PC-3 (cell line): Measurements from ENCODE around the gene CHST3. TPM values are rescaled to one million over a fixed set of nuclear protein-coding genes. Genes with fewer than 3 reads are reported as not detected.

Experiments
- ATAC-seq: fragments of 200-7000 bp; cut with Tn5 transposase; 2 replicates; pipeline ENCODE4 v1.9.1; 2020; ENCODE audit warnings: mild to moderate bottlenecking, moderate library complexity
- BruUV-seq: library from RNA; stranded (reverse); fragments of 400-500 nt; replicated peaks from 2 replicates; lab custom pipeline; 2021; lab: Mats Ljungman, UMichigan
- CTCF ChIA-PET: fragments of 300-600 bp; sonication (Branson Sonifier 250); formaldehyde crosslinking; loops from one replicate; lab custom pipeline; 2022; ENCODE audit warnings: antibody characterized with exemption; lab: Charles Lee
- POLR2A ChIA-PET: fragments of 300-600 bp; sonication (Branson Sonifier 250); formaldehyde crosslinking; loops from one replicate; lab custom pipeline; 2022; ENCODE audit warnings: antibody characterized with exemption; ENCODE audit not compliant: unreplicated experiment; lab: Charles Lee
- DNase-seq: peaks from one replicate; pipeline ENCODE4 v3.0.0-alpha.2; 2015
- H2AFZ ChIP-seq: fragments of 300-600 bp; sonication (generic); 2 replicates; pipeline ENCODE4 v1.6.0; 2016; ENCODE audit warnings: antibody characterized with exemption, low read length
- H3F3A ChIP-seq: fragments of 300-600 bp; sonication (generic); one replicate; pipeline ENCODE4 v1.6.0; 2017; ENCODE audit warnings: antibody characterized with exemption, low read length, control low read depth, mild to moderate bottlenecking; ENCODE audit not compliant: unreplicated experiment
- H3K27ac ChIP-seq: fragments of 300-600 bp; sonication (generic); 2 replicates; pipeline ENCODE4 v1.5.1; 2016; ENCODE audit warnings: mild to moderate bottlenecking, low read length
- H3K27me3 ChIP-seq: fragments of 300-600 bp; sonication (generic); 2 replicates; pipeline ENCODE4 v1.6.1; 2016; ENCODE audit warnings: low read length, mixed read lengths
- H3K36me3 ChIP-seq: fragments of 300-600 bp; sonication (generic); 2 replicates; pipeline ENCODE4 v1.6.1; 2016; ENCODE audit warnings: low read depth, mixed run types, low read length, mixed read lengths
- H3K4me1 ChIP-seq: fragments of 300-600 bp; sonication (generic); 2 replicates; pipeline ENCODE4 v1.5.1; 2016; ENCODE audit warnings: low read length; ENCODE audit not compliant: insufficient read depth
- H3K4me2 ChIP-seq: fragments of 300-600 bp; sonication (generic); 2 replicates; pipeline ENCODE4 v1.6.0; 2016; ENCODE audit warnings: low read length
- H3K4me3 ChIP-seq: fragments of 300-600 bp; sonication (generic); 2 replicates; pipeline ENCODE4 v1.5.1; 2016; ENCODE audit warnings: mild to moderate bottlenecking, low read length, mixed read lengths
- H3K79me2 ChIP-seq: fragments of 300-600 bp; sonication (generic); 2 replicates; pipeline ENCODE4 v1.6.1; 2017; ENCODE audit warnings: low read length, mixed read lengths
- H3K9ac ChIP-seq: fragments of 300-600 bp; sonication (generic); 2 replicates; pipeline ENCODE4 v1.6.0; 2016; ENCODE audit warnings: mild to moderate bottlenecking, low read length
- H3K9me2 ChIP-seq: fragments of 300-600 bp; sonication (generic); replicated peaks from 2 replicates; pipeline ENCODE4 v1.6.1; 2016; ENCODE audit warnings: mixed run types, low read length, mixed read lengths
- H3K9me3 ChIP-seq: fragments of 300-600 bp; sonication (generic); 2 replicates; pipeline ENCODE4 v1.6.1; 2016; ENCODE audit warnings: low read length, mixed read lengths
- H4K20me1 ChIP-seq: fragments of 300-600 bp; sonication (generic); 2 replicates; pipeline ENCODE4 v1.6.1; 2016; ENCODE audit warnings: low read length, mixed read lengths
- EZH2 ChIP-seq: fragments of 300-600 bp; sonication (generic); IDR thresholded peaks from one replicate; pipeline ENCODE4 v1.6.1; 2017; ENCODE audit warnings: antibody characterized with exemption, mild to moderate bottlenecking, low read length; ENCODE audit not compliant: unreplicated experiment
- EZH2phosphoT487 ChIP-seq: fragments of 300-600 bp; sonication (generic); IDR thresholded peaks from 2 replicates; pipeline ENCODE4 v1.6.1; 2018; ENCODE audit warnings: mild to moderate bottlenecking, antibody characterized with exemption, low read length, borderline replicate concordance
- intact Hi-C: fragments of 100-400 bp; cut with micrococcal nuclease; formaldehyde crosslinking; loops from 2 replicates; pipeline ENCODE4 v1.9.0; 2023
- total RNA-seq: library from RNA; depleted of rRNA; stranded (reverse); fragments of >200 nt; gene quantifications from 2 replicates; pipeline ENCODE4 v1.2.3, GENCODE V29; 2014
- TF ChIP-seq, protein P1 (sequence below): fragments of 300-600 bp; sonication (generic); conservative IDR thresholded peaks from 2 replicates; pipeline ENCODE4 v1.5.1; 2017; ENCODE audit warnings: antibody characterized with exemption, low read depth, mild to moderate bottlenecking, low read length

Gene CHST3
- total RNA-seq, 1 experiment from 2014 or later, result 12.7 TPM

DNA sequence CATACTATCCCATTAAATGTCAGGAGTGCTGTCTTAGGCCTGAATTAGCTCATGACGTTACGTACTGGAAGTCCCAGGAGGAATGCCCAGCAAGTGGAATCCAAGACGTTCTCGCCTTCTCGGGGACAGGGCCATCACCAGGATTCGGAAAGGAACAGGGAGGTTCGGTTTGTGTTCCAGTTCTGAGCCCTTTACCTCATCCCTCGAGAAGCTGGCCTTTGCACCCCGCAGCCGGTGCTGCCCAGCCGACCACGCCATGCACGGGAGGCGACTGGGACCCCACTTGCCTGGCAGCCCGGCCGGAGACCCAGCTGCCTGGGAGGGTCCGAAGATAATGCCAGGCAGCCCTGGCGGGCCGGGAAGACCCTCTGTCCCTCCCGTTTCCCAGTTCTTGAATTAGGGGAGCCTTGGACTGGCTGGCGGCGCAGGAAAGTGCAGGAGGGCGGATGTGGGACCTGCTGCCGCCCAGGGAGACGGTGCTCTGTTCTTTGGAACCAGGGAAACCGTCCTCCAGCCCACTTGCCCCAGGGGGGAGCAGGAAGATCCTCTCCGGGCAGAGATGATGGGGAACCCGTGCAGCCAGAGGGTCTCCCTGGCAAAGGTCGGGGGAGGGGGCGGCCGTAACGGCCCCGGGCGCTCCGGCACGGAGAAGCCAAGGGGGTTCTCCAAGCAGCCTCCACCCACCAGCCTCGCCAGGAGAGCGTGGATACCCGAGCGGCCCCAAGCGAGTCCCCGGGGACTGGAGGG is 671 bp upstream of the CHST3 start:
- H3K4me2 ChIP-seq, result peak overlapping the region; percentile 98
- TF ChIP-seq, protein P1, sequence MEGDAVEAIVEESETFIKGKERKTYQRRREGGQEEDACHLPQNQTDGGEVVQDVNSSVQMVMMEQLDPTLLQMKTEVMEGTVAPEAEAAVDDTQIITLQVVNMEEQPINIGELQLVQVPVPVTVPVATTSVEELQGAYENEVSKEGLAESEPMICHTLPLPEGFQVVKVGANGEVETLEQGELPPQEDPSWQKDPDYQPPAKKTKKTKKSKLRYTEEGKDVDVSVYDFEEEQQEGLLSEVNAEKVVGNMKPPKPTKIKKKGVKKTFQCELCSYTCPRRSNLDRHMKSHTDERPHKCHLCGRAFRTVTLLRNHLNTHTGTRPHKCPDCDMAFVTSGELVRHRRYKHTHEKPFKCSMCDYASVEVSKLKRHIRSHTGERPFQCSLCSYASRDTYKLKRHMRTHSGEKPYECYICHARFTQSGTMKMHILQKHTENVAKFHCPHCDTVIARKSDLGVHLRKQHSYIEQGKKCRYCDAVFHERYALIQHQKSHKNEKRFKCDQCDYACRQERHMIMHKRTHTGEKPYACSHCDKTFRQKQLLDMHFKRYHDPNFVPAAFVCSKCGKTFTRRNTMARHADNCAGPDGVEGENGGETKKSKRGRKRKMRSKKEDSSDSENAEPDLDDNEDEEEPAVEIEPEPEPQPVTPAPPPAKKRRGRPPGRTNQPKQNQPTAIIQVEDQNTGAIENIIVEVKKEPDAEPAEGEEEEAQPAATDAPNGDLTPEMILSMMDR, result no peak
- TF ChIP-seq EZH2 (no peak), EZH2phosphoT487 (no peak)
- H3F3A ChIP-seq, result no peaks in the 10 kb centered on the region
- H3K27ac ChIP-seq, result no peak overlapping the region
- no peaks in the 10 kb centered on the region for H3K27me3 ChIP-seq
- H3K4me3 ChIP-seq, result peak overlapping the region; percentile 82
- peaks cover 42% of the 10 kb centered on the region for H3K79me2 ChIP-seq
- no peak for ATAC-seq
- H3K9me2 ChIP-seq, result no peaks in the 10 kb centered on the region
- H3K4me1 ChIP-seq, result peaks cover 36% of the 10 kb centered on the region
- H3K9ac ChIP-seq, result peak overlapping the region; percentile 84
- BruUV-seq, result no TSS peak
- DNase-seq, result no peak
- ChIA-PET POLR2A (no interaction called here), CTCF (interaction anchor here (0.6 to 1.2 kb wide), 2 partner anchors 8 to 84 kb away, joined by 3 read pairs; no protein-coding TSS in a partner anchor)
- intact Hi-C loops, result no loop called here
- H3K36me3 ChIP-seq, result no peaks in the 10 kb centered on the region
- H4K20me1 ChIP-seq, result no peaks in the 10 kb centered on the region
- peak overlapping the region; percentile 88 for H2AFZ ChIP-seq
- H3K9me3 ChIP-seq, result no peaks in the 10 kb centered on the region

DNA sequence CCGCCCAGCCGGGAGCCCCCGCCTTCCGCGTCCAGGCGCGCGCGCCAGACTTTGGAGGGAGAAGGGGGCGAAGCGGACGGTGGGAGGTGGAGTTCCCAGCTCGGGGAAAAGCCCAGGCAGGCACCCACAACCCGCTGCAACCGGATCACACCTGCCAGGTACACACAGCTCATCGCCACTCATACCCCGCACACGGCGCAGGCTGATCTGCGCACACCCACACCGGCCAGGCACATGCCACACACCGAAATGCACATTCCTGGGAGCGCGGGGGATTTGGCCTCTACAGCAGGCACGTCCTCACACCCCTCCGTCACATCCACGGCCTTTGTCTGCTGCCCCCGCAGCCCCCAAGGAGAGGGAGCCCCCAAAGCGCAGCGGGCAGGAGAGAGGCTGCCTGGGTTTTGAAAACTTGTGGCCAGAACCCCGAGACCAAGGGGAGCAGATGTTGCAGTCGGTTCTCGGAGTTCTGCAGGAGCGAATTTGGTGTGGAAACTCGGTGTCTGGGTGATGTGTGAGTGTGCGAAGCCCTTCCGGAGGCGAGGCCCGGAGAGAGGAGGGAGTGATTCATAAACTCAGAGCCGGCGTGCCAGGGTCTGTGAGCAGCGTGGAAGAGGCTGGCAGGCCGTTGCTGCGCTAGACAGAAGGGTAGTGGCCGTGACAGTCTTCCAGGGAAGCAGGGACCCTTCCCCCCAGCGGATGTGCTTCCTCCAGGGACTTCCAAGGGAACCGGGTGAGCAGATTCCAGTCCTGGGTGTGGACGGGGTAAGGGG is 734 bp downstream of the CHST3 start:
- no peaks in the 10 kb centered on the region for H3F3A ChIP-seq
- peaks cover 50% of the 10 kb centered on the region for H3K4me1 ChIP-seq
- intact Hi-C loops, result no loop called here
- H4K20me1 ChIP-seq, result peaks cover 4% of the 10 kb centered on the region; the same call in 1 of the 2 replicates
- peak overlapping the region; percentile 74 for H3K27ac ChIP-seq
- H3K9ac ChIP-seq, result peak overlapping the region; percentile 84
- TSS peak; percentile 73 for BruUV-seq
- ChIA-PET CTCF (interaction anchor here (1.2 kb wide), 1 partner anchor 9 kb away, joined by 3 read pairs; no protein-coding TSS in a partner anchor), POLR2A (interaction anchor here (0.5 kb wide), 1 partner anchor 144 kb away, joined by 3 read pairs; no protein-coding TSS in a partner anchor)
- TF ChIP-seq EZH2phosphoT487 (no peak), EZH2 (no peak)
- TF ChIP-seq, protein P1, result no peak
- DNase-seq (peak; percentile 66), ATAC-seq (peak; percentile 65)
- H3K27me3 ChIP-seq, result no peaks in the 10 kb centered on the region
- H2AFZ ChIP-seq, result peak overlapping the region; percentile 88
- H3K9me3 ChIP-seq, result no peaks in the 10 kb centered on the region
- no peaks in the 10 kb centered on the region for H3K9me2 ChIP-seq
- peak overlapping the region; percentile 82 for H3K4me3 ChIP-seq
- no peaks in the 10 kb centered on the region for H3K36me3 ChIP-seq
- peak overlapping the region; percentile 98 for H3K4me2 ChIP-seq
- peaks cover 57% of the 10 kb centered on the region for H3K79me2 ChIP-seq
